GM10248 (cell line): Measurements from ENCODE around the gene STARD3.

Experiments used
- CTCF ChIA-PET: fragments of 300-600 bp; sonication (Branson Sonifier 250); formaldehyde crosslinking; extraction: SDS; loops from one replicate; lab custom pipeline; 2021; ENCODE audit warnings: antibody characterized with exemption; lab: Yijun Ruan, JAX
- POLR2A ChIA-PET: fragments of 350-650 bp; sonication (Branson Sonifier 250); formaldehyde crosslinking; extraction: SDS; loops from one replicate; lab custom pipeline; 2020; ENCODE audit warnings: antibody characterized with exemption; lab: Yijun Ruan, JAX
- DNase-seq: peaks from one replicate; pipeline ENCODE4 v3.0.0; 2012; ENCODE audit errors: extremely low spot score
- CTCF ChIP-seq: IDR thresholded peaks from 2 replicates; pipeline ENCODE4 v1.5.1; 2012; ENCODE audit warnings: mild to moderate bottlenecking, low read depth; ENCODE audit errors: extremely low read depth, missing control alignments, control extremely low read depth

Gene STARD3

GRCh38 chr17:39614545-39615157 lies 22.3 kb upstream of the STARD3 start:
- POLR2A ChIA-PET = no interaction called here
- CTCF ChIA-PET = interaction anchor here (0.8 to 3.8 kb wide), 6 partner anchors 10 to 116 kb away, joined by 3 to 33 read pairs (median 4); partner anchors contain the start of gene MIEN1
- no peak for TF ChIP-seq CTCF
- DNase-seq = no peak

- no peak for DNase-seq
- POLR2A ChIA-PET = no interaction called here
- no peak for TF ChIP-seq CTCF
- CTCF ChIA-PET = interaction anchor here (0.8 to 3.8 kb wide), 6 partner anchors 9 to 115 kb away, joined by 3 to 33 read pairs (median 4); partner anchors contain the start of gene MIEN1
These were observed 21.5 kb upstream of the STARD3 start for GRCh38 chr17:39615434-39615833.

GRCh38 chr17:39617100-39617445 lies 19.9 kb upstream of the STARD3 start:
- ChIA-PET POLR2A (no interaction called here), CTCF (interaction anchor here (0.6 to 1.5 kb wide), 2 partner anchors 16 to 20 kb away, joined by 3 to 5 read pairs; no protein-coding TSS in a partner anchor)
- no peak for TF ChIP-seq CTCF
- no peak for DNase-seq

GRCh38 chr17:39617446-39618245 lies 19.3 kb upstream of the STARD3 start:
- POLR2A ChIA-PET = no interaction called here
- no peak for DNase-seq
- CTCF ChIA-PET = interaction anchor here (0.6 to 9.5 kb wide), 4 partner anchors 17 to 52 kb away, joined by 3 to 134 read pairs (median 70); partner anchors contain the start of genes PNMT and TCAP
- no peak for TF ChIP-seq CTCF

GRCh38 chr17:39618246-39618913 lies 18.6 kb upstream of the STARD3 start:
- ChIA-PET POLR2A (no interaction called here), CTCF (interaction anchor here (1.8 to 9.5 kb wide), 6 partner anchors 14 to 69 kb away, joined by 4 to 166 read pairs (median 128); partner anchors contain the start of genes PNMT, STARD3 and TCAP)
- DNase-seq = no peak
- TF ChIP-seq CTCF = no peak
